ENCODE data around the gene CLEC16A. TPM values are rescaled to one million over a fixed set of nuclear protein-coding genes. Genes with fewer than 3 reads are reported as not detected.

Gene CLEC16A
- total and polyA plus RNA-seq, 2 donors = 10.9 to 19.9 TPM

DNA sequence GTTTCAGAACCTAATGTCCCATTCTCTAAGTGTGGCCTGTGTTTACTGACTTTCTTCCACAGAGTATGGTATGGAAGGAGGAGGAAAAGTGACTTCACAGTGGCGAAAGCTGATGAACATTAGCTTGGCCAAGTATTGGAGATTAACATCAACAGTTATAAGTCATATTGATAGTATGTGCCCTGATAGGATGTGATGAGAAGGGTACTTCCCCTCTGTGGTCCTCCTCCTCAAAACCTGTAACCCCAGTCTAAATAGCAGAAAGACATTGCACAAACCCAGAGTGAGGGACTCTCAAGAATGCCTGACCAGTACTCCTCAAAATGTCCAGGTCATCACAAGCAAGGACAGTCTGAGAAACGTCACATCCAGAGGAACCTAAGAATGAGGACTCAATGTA lies 73.1 kb downstream of the CLEC16A start:
- Histone ChIP-seq H3K4me3 (ENCODE audit: low read depth, low read length) (no peak overlapping the region), H3K4me1 (ENCODE audit: insufficient read depth) (no peaks in the 10 kb centered on the region), H3K27ac (ENCODE audit: low read depth) (no peak overlapping the region), H3K36me3 (ENCODE audit: insufficient read depth) (no peaks in the 10 kb centered on the region)
- 92% methylated on average over 2 of the region's 2 CpGs for WGBS
- DNase-seq (ENCODE audit: extremely low spot score) = no peak

- no peak overlapping the region for H3K27ac ChIP-seq (ENCODE audit: low read depth)
- DNase-seq (ENCODE audit: extremely low spot score) = no peak
- H3K4me1 ChIP-seq (ENCODE audit: insufficient read depth) = no peaks in the 10 kb centered on the region
- no peaks in the 10 kb centered on the region for H3K36me3 ChIP-seq (ENCODE audit: insufficient read depth)
- H3K4me3 ChIP-seq (ENCODE audit: low read depth, low read length) = no peak overlapping the region
- 98% methylated on average over 4 of the region's 4 CpGs for WGBS
Observed at GRCh38 chr16:11020388-11020787, 76.0 kb downstream of the CLEC16A start.

DNA sequence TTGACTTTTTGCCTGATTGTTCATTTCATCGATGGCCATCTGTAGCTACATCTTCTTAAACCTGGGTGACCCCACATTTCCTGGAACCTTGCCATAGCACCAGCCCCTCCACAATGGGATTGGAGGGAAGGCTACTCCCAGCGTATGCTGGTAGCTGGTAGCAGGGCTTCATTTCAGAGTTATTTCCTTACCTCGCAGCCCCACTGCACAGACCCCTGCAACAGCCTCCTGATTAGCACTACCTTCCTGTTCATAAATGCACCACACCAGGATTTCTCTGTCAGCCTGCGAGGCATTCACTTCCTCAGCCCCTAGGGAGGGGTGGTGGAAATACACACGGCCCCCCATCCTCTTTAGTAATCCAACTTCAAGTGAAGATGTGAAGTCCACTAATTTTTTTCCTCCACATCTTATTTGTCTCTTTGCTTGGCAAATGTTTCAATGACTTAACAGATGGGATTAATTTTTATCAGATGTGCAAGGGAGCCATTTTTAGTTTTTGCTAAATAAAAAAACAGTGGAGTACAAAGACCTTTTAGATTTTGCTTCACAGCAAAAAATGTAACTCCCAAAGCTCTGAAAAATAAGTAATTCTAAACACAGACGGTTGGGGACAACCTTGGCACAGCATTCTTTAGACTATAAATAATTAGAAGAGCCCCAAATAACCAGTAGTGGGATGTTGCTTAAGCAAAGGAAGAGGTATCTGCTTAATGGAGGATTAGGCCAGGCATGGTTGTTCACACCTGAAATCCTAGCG lies 76.6 kb downstream of the CLEC16A start:
- 74% methylated on average over 7 of the region's 7 CpGs for WGBS
- H3K4me1 ChIP-seq (ENCODE audit: insufficient read depth) = no peaks in the 10 kb centered on the region
- no peak overlapping the region for H3K27ac ChIP-seq (ENCODE audit: low read depth)
- no peak for DNase-seq (ENCODE audit: extremely low spot score)
- H3K36me3 ChIP-seq (ENCODE audit: insufficient read depth) = no peaks in the 10 kb centered on the region
- no peak overlapping the region for H3K4me3 ChIP-seq (ENCODE audit: low read depth, low read length)

- Histone ChIP-seq H3K27ac (ENCODE audit: low read depth) (no peak overlapping the region), H3K36me3 (ENCODE audit: insufficient read depth) (peaks cover 3% of the 10 kb centered on the region), H3K4me3 (ENCODE audit: low read depth, low read length) (no peak overlapping the region), H3K4me1 (ENCODE audit: insufficient read depth) (no peaks in the 10 kb centered on the region)
- no peak for DNase-seq (ENCODE audit: extremely low spot score)
- WGBS = 92% methylated on average over 3 of the region's 3 CpGs
Observed at GRCh38 chr16:11022002-11022401, 77.6 kb downstream of the CLEC16A start.

- Histone ChIP-seq H3K27ac (ENCODE audit: low read depth) (no peak overlapping the region), H3K36me3 (ENCODE audit: insufficient read depth) (peaks cover 3% of the 10 kb centered on the region), H3K4me1 (ENCODE audit: insufficient read depth) (no peaks in the 10 kb centered on the region), H3K4me3 (ENCODE audit: low read depth, low read length) (no peak overlapping the region)
- WGBS = 84% methylated on average over 3 of the region's 3 CpGs
- DNase-seq (ENCODE audit: extremely low spot score) = no peak
Observed at GRCh38 chr16:11023262-11024039, 79.1 kb downstream of the CLEC16A start.

GRCh38 chr16:11024333-11025053 lies 80.1 kb downstream of the CLEC16A start:
- Histone ChIP-seq H3K4me1 (ENCODE audit: insufficient read depth) (no peaks in the 10 kb centered on the region), H3K27ac (ENCODE audit: low read depth) (no peak overlapping the region), H3K36me3 (ENCODE audit: insufficient read depth) (peaks cover 3% of the 10 kb centered on the region), H3K4me3 (ENCODE audit: low read depth, low read length) (no peak overlapping the region)
- WGBS = 97% methylated on average over 9 of the region's 9 CpGs
- DNase-seq (ENCODE audit: extremely low spot score) = no peak

GRCh38 chr16:11025120-11025531 lies 80.8 kb downstream of the CLEC16A start:
- H3K27ac ChIP-seq (ENCODE audit: low read depth) = no peak overlapping the region
- H3K36me3 ChIP-seq (ENCODE audit: insufficient read depth) = peaks cover 3% of the 10 kb centered on the region
- no peaks in the 10 kb centered on the region for H3K4me1 ChIP-seq (ENCODE audit: insufficient read depth)
- WGBS = 92% methylated on average over 3 of the region's 3 CpGs
- H3K4me3 ChIP-seq (ENCODE audit: low read depth, low read length) = no peak overlapping the region
- no peak for DNase-seq (ENCODE audit: extremely low spot score)

DNA sequence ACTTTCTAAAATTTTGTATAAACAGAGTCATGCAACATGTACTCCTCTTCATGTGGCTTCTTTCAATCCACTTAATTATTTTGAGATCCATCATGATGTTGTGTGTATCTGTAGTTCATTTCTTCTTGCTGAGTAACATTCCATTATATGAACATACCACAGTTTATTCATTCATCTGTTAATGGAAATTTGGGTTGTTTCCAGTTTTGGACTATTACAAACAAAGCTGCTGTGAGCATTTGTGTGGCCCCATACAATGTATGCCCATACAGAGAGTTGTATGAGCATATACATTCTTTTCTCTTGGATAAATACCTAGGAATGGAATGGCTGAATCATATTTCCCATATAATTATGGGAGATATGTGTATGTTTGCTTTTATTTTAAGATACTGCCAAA lies 85.6 kb downstream of the CLEC16A start:
- Histone ChIP-seq H3K4me3 (ENCODE audit: low read depth, low read length) (no peak overlapping the region), H3K27ac (ENCODE audit: low read depth) (no peak overlapping the region), H3K4me1 (ENCODE audit: insufficient read depth) (peaks cover 2% of the 10 kb centered on the region), H3K36me3 (ENCODE audit: insufficient read depth) (peaks cover 3% of the 10 kb centered on the region)
- DNase-seq (ENCODE audit: extremely low spot score) = no peak

DNA sequence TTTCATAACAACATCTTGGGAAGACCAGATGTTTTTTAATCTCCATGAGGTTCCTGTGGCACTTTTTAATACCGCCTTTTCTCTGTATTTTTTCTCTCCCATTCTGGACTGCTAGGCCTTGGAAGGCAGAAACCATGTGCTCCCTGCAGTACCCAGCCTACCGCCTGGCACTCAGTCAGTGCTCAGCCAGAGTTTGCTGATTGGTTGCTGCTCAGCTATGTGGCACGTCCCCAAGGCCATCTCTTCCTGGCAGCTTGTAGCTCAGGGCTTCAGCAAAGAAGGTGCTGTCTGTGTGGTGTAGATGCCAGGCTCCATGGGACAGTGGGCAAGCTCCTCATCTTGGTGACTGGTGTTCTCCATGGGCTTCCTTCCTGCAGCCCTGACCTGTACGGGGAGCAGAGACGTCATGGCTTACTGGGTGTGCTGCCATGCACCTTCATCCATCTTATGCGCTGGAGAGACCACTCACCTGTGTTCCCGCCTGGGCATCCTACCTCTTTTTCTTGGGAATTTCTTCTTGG lies 86.7 kb downstream of the CLEC16A start:
- 93% methylated on average over 7 of the region's 7 CpGs for WGBS
- no peak for DNase-seq (ENCODE audit: extremely low spot score)
- no peak overlapping the region for H3K27ac ChIP-seq (ENCODE audit: low read depth)
- peaks cover 2% of the 10 kb centered on the region for H3K4me1 ChIP-seq (ENCODE audit: insufficient read depth)
- peaks cover 3% of the 10 kb centered on the region for H3K36me3 ChIP-seq (ENCODE audit: insufficient read depth)
- no peak overlapping the region for H3K4me3 ChIP-seq (ENCODE audit: low read depth, low read length)

DNA sequence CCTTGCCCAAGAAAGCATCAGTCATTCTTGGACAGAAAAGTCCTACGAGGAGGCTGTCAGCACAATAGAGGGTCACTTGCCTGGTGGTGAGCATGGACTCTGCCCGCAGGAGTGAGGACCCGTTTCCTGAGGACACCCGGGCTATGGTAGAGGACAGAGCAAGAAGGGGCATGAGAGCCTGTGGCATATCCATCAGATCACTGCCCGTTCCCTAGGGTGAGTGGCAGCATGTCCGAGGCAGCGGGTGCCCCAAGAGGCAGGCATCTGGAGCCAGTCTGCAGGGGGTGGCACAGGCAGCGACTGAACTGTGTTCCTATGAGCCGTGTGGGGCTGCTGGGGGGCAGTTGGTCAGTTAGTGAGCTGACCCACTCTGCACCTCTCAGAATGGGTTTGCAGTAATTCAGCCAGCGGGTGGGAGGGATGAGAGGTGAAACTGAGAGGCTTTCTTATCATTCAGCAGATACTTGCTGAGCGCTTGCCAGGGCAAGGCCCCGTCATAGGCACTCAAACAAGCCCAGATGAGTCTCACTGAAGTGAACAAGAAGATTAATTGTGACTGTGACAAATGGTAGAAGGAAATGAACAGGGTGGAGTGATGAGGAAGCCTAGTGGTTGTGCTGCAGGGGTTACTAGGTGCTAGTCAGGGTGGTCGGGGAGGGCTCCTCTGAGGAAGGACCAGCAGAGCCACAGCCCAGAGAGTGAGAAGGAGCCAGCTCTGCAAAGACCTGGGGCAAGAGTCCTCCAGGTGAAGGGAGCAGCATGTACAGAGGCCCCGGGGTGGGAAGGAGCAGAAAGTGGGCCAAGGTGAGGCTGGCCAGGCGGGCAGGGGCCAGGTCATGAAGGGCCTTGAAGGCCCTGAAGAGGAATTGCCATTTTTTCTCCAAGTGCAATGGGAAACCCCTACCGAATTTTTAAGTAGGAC lies 87.9 kb downstream of the CLEC16A start:
- H3K36me3 ChIP-seq (ENCODE audit: insufficient read depth) = no peaks in the 10 kb centered on the region
- no peak for DNase-seq (ENCODE audit: extremely low spot score)
- H3K4me3 ChIP-seq (ENCODE audit: low read depth, low read length) = no peak overlapping the region
- 85% methylated on average over 16 of the region's 16 CpGs for WGBS
- peak overlapping the region; percentile 19 for H3K27ac ChIP-seq (ENCODE audit: low read depth)
- H3K4me1 ChIP-seq (ENCODE audit: insufficient read depth) = peaks cover 2% of the 10 kb centered on the region

DNA sequence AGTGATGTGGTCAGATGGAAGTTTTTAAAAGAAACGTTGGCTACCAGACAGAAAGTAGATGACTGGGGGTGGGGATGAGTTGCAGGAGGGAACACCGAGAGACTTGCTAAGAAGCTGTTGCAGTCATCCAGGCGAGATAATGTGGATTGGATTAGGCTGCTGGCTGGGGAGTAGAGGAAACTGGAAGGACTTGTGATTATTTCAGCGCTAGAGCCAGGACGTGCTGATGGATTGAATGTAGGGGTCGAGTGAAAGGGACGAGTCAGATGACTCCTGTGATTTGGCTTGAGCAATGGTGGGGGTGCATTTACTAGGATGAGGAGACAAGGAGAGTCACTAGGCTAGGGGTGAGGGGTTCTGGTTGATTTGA lies 88.5 kb downstream of the CLEC16A start:
- H3K36me3 ChIP-seq (ENCODE audit: insufficient read depth) = no peaks in the 10 kb centered on the region
- H3K4me1 ChIP-seq (ENCODE audit: insufficient read depth) = peaks cover 2% of the 10 kb centered on the region
- DNase-seq (ENCODE audit: extremely low spot score) = peak; percentile 70
- no peak overlapping the region for H3K4me3 ChIP-seq (ENCODE audit: low read depth, low read length)
- WGBS = 31% methylated on average over 7 of the region's 7 CpGs
- H3K27ac ChIP-seq (ENCODE audit: low read depth) = peak overlapping the region; percentile 11

DNA sequence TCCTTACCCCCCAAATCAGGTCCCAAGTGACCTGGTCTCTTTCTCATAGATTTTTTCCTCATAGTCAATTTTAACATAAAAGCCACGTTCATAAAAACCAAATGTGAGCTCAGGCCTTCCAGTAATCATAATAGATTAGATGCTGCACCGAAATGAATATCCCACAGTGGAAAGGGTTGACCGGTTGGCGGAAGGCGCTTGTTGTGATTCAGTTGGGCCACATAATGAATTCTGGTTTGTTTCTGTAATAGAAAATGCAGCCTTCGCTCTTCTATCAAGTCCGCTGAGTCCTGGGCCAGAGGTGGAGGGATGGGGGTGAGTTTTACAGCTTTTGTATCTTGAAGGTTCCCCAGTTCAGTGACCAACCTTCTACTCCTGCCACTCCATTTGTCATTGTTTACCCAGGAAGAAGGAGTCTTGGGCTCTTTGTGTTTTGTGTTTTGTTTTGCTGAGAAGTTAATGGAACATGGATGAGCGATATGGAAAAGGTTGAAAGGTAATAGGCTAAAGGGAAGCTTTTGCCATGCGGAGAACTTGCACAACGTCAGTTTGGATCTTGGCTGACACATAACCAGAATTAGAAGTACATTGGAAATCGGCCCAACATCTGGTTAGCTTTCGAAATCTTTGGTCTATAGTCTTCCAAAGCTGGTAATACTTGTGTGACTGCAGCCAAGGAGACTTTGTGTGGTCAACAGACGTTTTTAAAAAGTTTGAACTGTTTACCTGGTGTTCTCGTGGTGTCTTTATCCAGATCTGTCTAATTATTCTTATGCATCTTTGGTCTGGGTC lies 89.5 kb downstream of the CLEC16A start:
- 73% methylated on average over 14 of the region's 14 CpGs for WGBS
- DNase-seq (ENCODE audit: extremely low spot score) = no peak

More for the DNA sequence above, 89.5 kb downstream of the CLEC16A start:
- no peaks in the 10 kb centered on the region for H3K36me3 ChIP-seq (ENCODE audit: insufficient read depth)
- peak overlapping the region; percentile 11 for H3K27ac ChIP-seq (ENCODE audit: low read depth)
- no peak overlapping the region for H3K4me3 ChIP-seq (ENCODE audit: low read depth, low read length)
- H3K4me1 ChIP-seq (ENCODE audit: insufficient read depth) = peaks cover 2% of the 10 kb centered on the region
